Lower lobe of right lung (tissue), 2 donors: Measurements from ENCODE around the gene TBX18. TPM values are rescaled to one million over a fixed set of nuclear protein-coding genes. Genes with fewer than 3 reads are reported as not detected.

Experiments
- ATAC-seq, 2 donors: fragments of 200-7000 bp; cut with Tn5 transposase; one replicate each; pipeline ENCODE4 v1.9.1; 2020 to 2022; ENCODE audit warnings: mild to moderate bottlenecking in 2 of 2, moderate library complexity in 2 of 2
- DNase-seq: peaks from one replicate; pipeline ENCODE4 v3.0.0-alpha.2; 2020
- H3K27ac ChIP-seq: fragments of 200-600 bp; one replicate; pipeline ENCODE4 v1.8.0; 2022
- H3K27me3 ChIP-seq: fragments of 200-600 bp; one replicate; pipeline ENCODE4 v1.8.0; 2022; ENCODE audit warnings: low read depth
- H3K36me3 ChIP-seq: fragments of 200-600 bp; one replicate; pipeline ENCODE4 v1.8.0; 2022; ENCODE audit warnings: mild to moderate bottlenecking
- H3K4me1 ChIP-seq: fragments of 200-600 bp; one replicate; pipeline ENCODE4 v1.8.0; 2022
- H3K4me3 ChIP-seq: fragments of 200-600 bp; one replicate; pipeline ENCODE4 v1.8.0; 2022; ENCODE audit warnings: mild to moderate bottlenecking
- H3K9me3 ChIP-seq: fragments of 200-600 bp; one replicate; pipeline ENCODE4 v1.8.0; 2022
- CTCF ChIP-seq: fragments of 200-600 bp; IDR thresholded peaks from one replicate; pipeline ENCODE4 v1.8.0; 2022; ENCODE audit warnings: antibody characterized with exemption, mild to moderate bottlenecking
- intact Hi-C: fragments of 100-400 bp; cut with DNase I; formaldehyde crosslinking; loops from one replicate; pipeline ENCODE4 v1.11.0; 2022
- total RNA-seq: library from RNA; stranded (reverse); fragmentation: NEBNext Ultra II Directional; extraction: Animal tissue kit (Norgen Biotek cat#: 25700); gene quantifications from one replicate; pipeline ENCODE4 v1.2.1, GENCODE V29; 2021
- donor health status: DM: no; HTN: yes; CAD: no; lungs with severe emphysema.

The TBX18 gene
- total RNA-seq, 1 donor from 2014 or later: 1.5 TPM

- Histone ChIP-seq H3K36me3 (no peaks in the 10 kb centered on the region), H3K9me3 (no peaks in the 10 kb centered on the region), H3K27me3 (no peaks in the 10 kb centered on the region), H3K4me3 (no peak overlapping the region), H3K4me1 (no peaks in the 10 kb centered on the region), H3K27ac (no peak overlapping the region)
- TF ChIP-seq CTCF: no peak
- intact Hi-C loops: no loop called here
- no peak for DNase-seq
- no peak for ATAC-seq
Observed at GRCh38 chr6:84709121-84709520, 55.3 kb downstream of the TBX18 start.

- intact Hi-C loops: no loop called here
- H3K4me3 ChIP-seq: no peak overlapping the region
Observed at GRCh38 chr6:84707171-84707570, 57.2 kb downstream of the TBX18 start.

GRCh38 chr6:84696166-84696565, 68.2 kb downstream of the TBX18 start:
- DNase-seq: no peak
- Histone ChIP-seq H3K4me3 (no peak overlapping the region), H3K4me1 (no peaks in the 10 kb centered on the region), H3K36me3 (no peaks in the 10 kb centered on the region), H3K27ac (no peak overlapping the region), H3K9me3 (no peaks in the 10 kb centered on the region), H3K27me3 (no peaks in the 10 kb centered on the region)
- ATAC-seq: no peak
- no peak for TF ChIP-seq CTCF
- intact Hi-C loops: no loop called here

More at GRCh38 chr6:84707171-84707570, 57.2 kb downstream of the TBX18 start:
- no peaks in the 10 kb centered on the region for H3K4me1 ChIP-seq
- H3K9me3 ChIP-seq: no peaks in the 10 kb centered on the region
- TF ChIP-seq CTCF: no peak
- H3K36me3 ChIP-seq: no peaks in the 10 kb centered on the region
- DNase-seq (no peak), ATAC-seq (no peak)
- H3K27me3 ChIP-seq: no peaks in the 10 kb centered on the region
- no peak overlapping the region for H3K27ac ChIP-seq

- DNase-seq (no peak), ATAC-seq (no peak)
- Histone ChIP-seq H3K36me3 (no peaks in the 10 kb centered on the region), H3K4me1 (no peaks in the 10 kb centered on the region), H3K9me3 (no peaks in the 10 kb centered on the region), H3K4me3 (no peak overlapping the region), H3K27me3 (no peaks in the 10 kb centered on the region), H3K27ac (no peak overlapping the region)
- intact Hi-C loops: no loop called here
- no peak for TF ChIP-seq CTCF
Observed at GRCh38 chr6:84691978-84692623, 72.3 kb downstream of the TBX18 start.

GRCh38 chr6:84688141-84688873, 76.1 kb downstream of the TBX18 start:
- H3K4me1 ChIP-seq: no peaks in the 10 kb centered on the region
- no peaks in the 10 kb centered on the region for H3K9me3 ChIP-seq
- DNase-seq (no peak), ATAC-seq (no peak)
- H3K27me3 ChIP-seq: no peaks in the 10 kb centered on the region
- no peak for TF ChIP-seq CTCF
- intact Hi-C loops: no loop called here
- no peak overlapping the region for H3K27ac ChIP-seq
- no peaks in the 10 kb centered on the region for H3K36me3 ChIP-seq
- H3K4me3 ChIP-seq: no peak overlapping the region
